Esophagus muscularis mucosa (tissue), 4 donors: Measurements from ENCODE around the gene TENM4. TPM values are rescaled to one million over a fixed set of nuclear protein-coding genes. Genes with fewer than 3 reads are reported as not detected.

Source experiments
- DNase-seq: peaks from one replicate; pipeline ENCODE4 v3.0.0-alpha.2; 2017; ENCODE audit errors: extremely low spot score
- H3K27ac ChIP-seq, 4 donors: fragments of 200-600 bp; sonication (generic); replicated peaks in 1 of 4; 1 replicate in 3 of 4; 2 replicates in 1 of 4; pipeline ENCODE4 v1.5.1; 2016 to 2019; ENCODE audit warnings: mild to moderate bottlenecking in 1 of 4
- H3K27me3 ChIP-seq, 4 donors: fragments of 200-600 bp; sonication (generic); one replicate each; pipeline versions ENCODE4 v1.5.1 to v1.6.0; 2016 to 2019
- H3K36me3 ChIP-seq, 4 donors: fragments of 200-600 bp; sonication (generic); one replicate each; pipeline ENCODE4 v1.5.1; 2016 to 2019
- H3K4me1 ChIP-seq, 4 donors: fragments of 200-600 bp; sonication (generic); one replicate each; pipeline ENCODE4 v1.5.1; 2016 to 2019
- H3K4me3 ChIP-seq, 4 donors: fragments of 200-600 bp; sonication (generic); 1 replicate in 2 of 4; 2 replicates in 2 of 4; pipeline ENCODE4 v1.5.1; 2016 to 2019; ENCODE audit warnings: mild to moderate bottlenecking in 4 of 4, moderate library complexity in 1 of 4
- H3K9me3 ChIP-seq, 4 donors: fragments of 200-600 bp; sonication (generic); 1 replicate in 3 of 4; 2 replicates in 1 of 4; pipeline ENCODE4 v1.5.1; 2016 to 2019
- EP300 ChIP-seq: sonication (generic); formaldehyde crosslinking; IDR thresholded peaks from one replicate; pipeline ENCODE4 v1.6.1; 2017; ENCODE audit warnings: antibody characterized with exemption
- POLR2A ChIP-seq: fragments of 450-650 bp; IDR thresholded peaks from one replicate; pipeline ENCODE4 v1.6.1; 2017; ENCODE audit warnings: antibody characterized with exemption, moderate library complexity, mild to moderate bottlenecking, low read depth
- POLR2AphosphoS5 ChIP-seq, 2 donors: sonication (generic); formaldehyde crosslinking; IDR thresholded peaks; one replicate each; pipeline ENCODE4 v1.6.1; 2017; ENCODE audit warnings: antibody characterized with exemption in 2 of 2
- WGBS: methylation state at CpG from one replicate; pipeline ENCODE4 v1.1.5; 2018; 5-methylcytosine and 5-hydroxymethylcytosine counted together
- intact Hi-C: fragments of 100-400 bp; cut with DNase I; formaldehyde crosslinking; loops from one replicate; pipeline ENCODE4 v1.15.1; 2023
- total RNA-seq, 4 donors: library from RNA; depleted of rRNA; stranded (reverse); fragments of >200 nt; gene quantifications; one replicate each; pipeline versions ENCODE4 v1.1.0 to v1.2.1, GENCODE V29; 2016
- TF ChIP-seq, protein P1 (sequence below), 3 experiments: fragments of 200-600 bp in 2 of 3; fragments of 450-650 bp in 1 of 3; sonication (generic) in 2 of 3; IDR thresholded peaks; one replicate each; pipeline ENCODE4 v1.5.1; 2017 to 2019; ENCODE audit warnings: antibody characterized with exemption in 3 of 3, mild to moderate bottlenecking in 2 of 3, moderate library complexity in 1 of 3

Gene TENM4
- total RNA-seq, 4 donors from 2014 or later = 4.1 to 9.6 (median 8.0) TPM

DNA sequence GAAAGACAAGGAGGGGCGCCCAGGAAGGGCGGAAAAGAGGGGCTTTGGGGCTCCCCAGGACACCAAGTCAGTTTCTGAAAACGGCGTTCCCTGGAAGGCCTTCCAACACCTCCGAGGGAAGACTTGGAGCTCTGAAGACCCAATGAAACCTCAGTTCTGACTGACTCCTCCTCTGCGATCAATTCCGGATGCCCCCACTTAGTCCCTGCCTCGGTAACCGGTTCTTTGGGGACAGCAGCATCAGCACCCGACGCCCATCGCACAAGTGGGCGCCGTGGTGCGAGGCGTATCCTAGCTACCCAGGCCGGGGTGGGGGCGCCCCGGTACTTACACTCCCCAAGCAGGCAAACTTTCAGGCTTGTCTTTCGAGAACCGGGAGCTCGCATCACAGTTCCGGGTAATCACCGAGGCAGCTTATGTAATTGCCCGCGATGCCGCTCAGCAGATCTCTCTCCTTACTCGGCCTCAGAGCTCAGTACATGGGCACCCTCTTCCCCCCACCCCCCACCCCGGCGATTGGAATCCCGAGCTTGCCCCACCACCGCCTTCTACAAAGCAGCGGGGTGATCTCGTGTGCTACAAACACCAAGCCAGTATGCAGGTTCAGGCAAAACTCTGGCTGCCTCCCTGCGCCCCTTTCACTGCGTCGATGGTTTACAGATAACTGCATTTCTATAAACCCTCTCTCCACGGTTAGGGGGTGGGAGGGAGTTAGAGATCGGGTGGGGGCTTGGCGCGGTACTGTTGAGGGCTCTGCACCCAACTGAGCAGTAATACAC lies 2.0 kb downstream of the TENM4 start:
- Histone ChIP-seq H3K36me3 (no peaks in the 10 kb centered on the region), H3K27ac (peak overlapping the region; percentile 85 to 90 (median 88)), H3K4me1 (peaks cover 44 to 73% (median 71%) of the 10 kb centered on the region in 4 donors), H3K9me3 (no peaks in the 10 kb centered on the region), H3K27me3 (peaks cover 0 to 68% (median 11%) of the 10 kb centered on the region in 4 donors), H3K4me3 (peak overlapping the region; percentile 63 to 84 (median 67))
- DNase-seq = no peak
- intact Hi-C loops = no loop called here
- peak in 1 of 2 donors; percentile 21 for TF ChIP-seq POLR2AphosphoS5 (IDR thresholded peaks at IDR 0.05)
- TF ChIP-seq, protein P1, sequence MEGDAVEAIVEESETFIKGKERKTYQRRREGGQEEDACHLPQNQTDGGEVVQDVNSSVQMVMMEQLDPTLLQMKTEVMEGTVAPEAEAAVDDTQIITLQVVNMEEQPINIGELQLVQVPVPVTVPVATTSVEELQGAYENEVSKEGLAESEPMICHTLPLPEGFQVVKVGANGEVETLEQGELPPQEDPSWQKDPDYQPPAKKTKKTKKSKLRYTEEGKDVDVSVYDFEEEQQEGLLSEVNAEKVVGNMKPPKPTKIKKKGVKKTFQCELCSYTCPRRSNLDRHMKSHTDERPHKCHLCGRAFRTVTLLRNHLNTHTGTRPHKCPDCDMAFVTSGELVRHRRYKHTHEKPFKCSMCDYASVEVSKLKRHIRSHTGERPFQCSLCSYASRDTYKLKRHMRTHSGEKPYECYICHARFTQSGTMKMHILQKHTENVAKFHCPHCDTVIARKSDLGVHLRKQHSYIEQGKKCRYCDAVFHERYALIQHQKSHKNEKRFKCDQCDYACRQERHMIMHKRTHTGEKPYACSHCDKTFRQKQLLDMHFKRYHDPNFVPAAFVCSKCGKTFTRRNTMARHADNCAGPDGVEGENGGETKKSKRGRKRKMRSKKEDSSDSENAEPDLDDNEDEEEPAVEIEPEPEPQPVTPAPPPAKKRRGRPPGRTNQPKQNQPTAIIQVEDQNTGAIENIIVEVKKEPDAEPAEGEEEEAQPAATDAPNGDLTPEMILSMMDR (IDR thresholded peaks at IDR 0.05) = no peak
- WGBS = 7% methylated on average over 28 of the region's 41 CpGs

DNA sequence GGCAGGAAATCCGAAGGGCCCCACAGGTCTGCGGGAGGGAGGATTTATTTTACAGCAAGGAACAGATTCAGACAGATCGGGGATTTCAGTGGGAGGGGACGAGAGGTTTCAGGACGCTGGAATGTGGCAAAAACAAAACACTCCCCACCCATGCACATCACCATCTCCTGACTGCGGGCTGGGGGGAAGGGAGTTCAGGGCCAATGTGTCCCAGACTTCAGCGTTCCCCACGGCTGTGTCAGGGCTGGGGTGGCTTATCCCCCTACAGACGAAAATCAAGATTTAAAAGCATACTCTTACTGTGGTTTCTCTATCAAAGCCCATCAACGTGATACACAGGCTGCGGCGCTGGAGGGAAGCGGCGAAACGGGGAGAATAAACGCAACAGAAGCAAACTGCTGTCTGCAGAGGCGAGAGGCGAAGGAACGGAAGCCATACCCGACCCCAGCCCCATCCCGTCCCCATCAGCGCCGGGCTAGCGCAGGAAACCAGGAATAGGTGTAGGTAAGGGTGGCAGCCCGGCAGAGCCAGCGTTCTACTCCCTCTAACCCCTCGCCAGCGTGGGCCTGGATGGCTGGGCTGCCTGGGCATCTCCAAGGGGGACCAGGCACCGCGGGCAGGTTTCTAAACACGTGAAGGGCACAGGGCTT lies 2.7 kb downstream of the TENM4 start:
- H3K27ac ChIP-seq = peak overlapping the region; percentile 85 to 90 (median 88)
- H3K36me3 ChIP-seq = no peaks in the 10 kb centered on the region
- H3K27me3 ChIP-seq = peaks cover 0 to 66% (median 11%) of the 10 kb centered on the region in 4 donors
- H3K4me1 ChIP-seq = peaks cover 44 to 80% (median 77%) of the 10 kb centered on the region in 4 donors
- H3K9me3 ChIP-seq = no peaks in the 10 kb centered on the region
- intact Hi-C loops = no loop called here
- no peak for DNase-seq
- TF ChIP-seq POLR2A = no peak
- TF ChIP-seq, protein P1 (IDR thresholded peaks at IDR 0.05) = no peak
- no peak for TF ChIP-seq EP300
- peak in 1 of 2 donors; percentile 11 for TF ChIP-seq POLR2AphosphoS5 (IDR thresholded peaks at IDR 0.05)
- WGBS = 34% methylated on average over 31 of the region's 31 CpGs
- H3K4me3 ChIP-seq = peak overlapping the region; percentile 63 to 84 (median 67)

DNA sequence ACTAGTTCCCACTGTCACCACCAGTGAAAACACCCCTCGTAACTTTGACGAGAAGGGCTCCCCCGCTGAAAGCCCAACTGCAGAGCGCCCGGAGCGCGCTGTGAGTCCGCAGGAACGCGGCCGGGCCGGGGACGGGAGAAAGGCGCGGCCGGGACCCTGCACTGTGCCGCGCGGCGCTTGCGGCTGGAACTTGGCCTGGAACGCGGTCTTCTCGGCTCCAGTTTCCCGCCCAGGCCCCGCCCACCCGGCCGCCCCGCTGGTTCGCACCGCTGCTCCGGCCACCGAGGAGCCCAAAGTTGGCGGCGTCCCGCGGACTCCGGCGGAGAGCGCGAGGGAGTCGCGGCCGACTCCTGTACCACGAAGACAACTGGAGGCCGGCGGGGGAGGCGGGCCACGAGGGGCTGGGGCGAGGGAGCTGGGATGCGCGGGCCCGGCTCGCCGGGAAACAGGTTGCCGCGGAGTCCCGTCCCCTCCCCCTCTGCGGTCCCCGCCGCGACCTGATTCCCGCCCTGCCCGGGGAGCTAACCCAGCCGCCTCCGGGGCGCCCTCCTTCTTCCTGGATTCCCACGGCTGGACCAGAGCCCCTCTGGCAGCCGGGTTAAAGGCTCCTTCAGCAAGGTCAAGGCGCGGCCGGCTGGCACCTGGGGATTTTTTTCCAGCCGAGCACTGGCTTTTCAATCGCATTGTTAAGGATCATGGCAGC lies 3.4 kb downstream of the TENM4 start:
- 1% methylated on average over 29 of the region's 74 CpGs for WGBS
- H3K27me3 ChIP-seq = peaks cover 0 to 62% (median 11%) of the 10 kb centered on the region in 4 donors
- H3K4me1 ChIP-seq = peaks cover 44 to 87% (median 81%) of the 10 kb centered on the region in 4 donors
- TF ChIP-seq POLR2AphosphoS5 (IDR thresholded peaks at IDR 0.05) (peak in 1 of 2 donors; percentile 37), EP300 (no peak)
- H3K36me3 ChIP-seq = no peaks in the 10 kb centered on the region
- intact Hi-C loops = no loop called here
- peak overlapping the region; percentile 85 to 90 (median 88) for H3K27ac ChIP-seq
- H3K9me3 ChIP-seq = no peaks in the 10 kb centered on the region
- DNase-seq = no peak
- H3K4me3 ChIP-seq = peak overlapping the region; percentile 63 to 84 (median 67)

DNA sequence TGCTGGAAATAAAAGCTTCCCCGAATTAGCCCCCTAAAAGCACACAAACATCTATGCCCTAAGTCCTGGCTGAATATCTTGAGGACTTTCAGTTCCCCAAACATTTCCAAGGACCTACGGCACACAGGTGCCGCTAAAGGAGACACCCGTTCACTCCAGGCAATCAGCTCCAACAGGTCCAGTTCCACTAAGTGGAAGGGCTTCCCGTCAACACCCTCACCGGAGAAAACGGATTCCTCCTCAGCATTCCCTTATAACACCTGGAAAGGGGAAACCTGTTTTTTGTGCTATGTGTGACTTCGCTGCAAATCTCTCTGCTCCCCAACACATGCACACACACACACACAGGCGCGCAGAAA lies 3.9 kb downstream of the TENM4 start:
- peaks cover 44 to 93% (median 83%) of the 10 kb centered on the region in 4 donors for H3K4me1 ChIP-seq
- TF ChIP-seq, protein P1 (IDR thresholded peaks at IDR 0.05) = no peak
- no peak for TF ChIP-seq EP300
- TF ChIP-seq POLR2A = no peak
- no peak for TF ChIP-seq POLR2AphosphoS5 (IDR thresholded peaks at IDR 0.05)

DNA sequence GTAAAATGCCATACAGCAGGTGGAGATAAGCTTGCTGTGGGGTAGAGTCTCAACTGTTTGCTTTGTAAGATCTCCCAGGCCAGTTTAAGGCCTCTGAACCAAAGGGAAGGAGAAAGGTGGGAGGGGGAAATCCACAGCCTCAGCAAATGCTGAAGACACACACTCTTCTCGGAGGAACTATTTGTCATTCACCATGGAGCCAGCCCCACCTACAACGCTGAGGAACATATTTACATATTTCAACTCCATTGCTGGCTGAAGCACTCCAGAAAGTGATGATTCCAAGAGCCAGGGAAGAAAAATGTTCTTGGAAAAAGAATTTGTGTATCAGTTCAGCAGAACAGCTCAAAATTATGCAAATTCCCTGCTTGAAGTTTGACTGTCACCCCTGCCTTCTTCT lies 6.5 kb downstream of the TENM4 start:
- Histone ChIP-seq H3K4me1 (peaks cover 29 to 93% (median 75%) of the 10 kb centered on the region in 4 donors), H3K9me3 (no peaks in the 10 kb centered on the region), H3K27ac (peak overlapping the region; percentile 57 to 75 (median 66)), H3K4me3 (no peak overlapping the region), H3K27me3 (peaks cover 0 to 45% (median 9%) of the 10 kb centered on the region in 4 donors), H3K36me3 (no peaks in the 10 kb centered on the region)
- TF ChIP-seq POLR2A (no peak), POLR2AphosphoS5 (IDR thresholded peaks at IDR 0.05) (peak in 1 of 2 donors; percentile 8)
- DNase-seq = no peak
- 34% methylated on average over 2 of the region's 2 CpGs for WGBS
- intact Hi-C loops = no loop called here

More for the DNA sequence above, 3.9 kb downstream of the TENM4 start:
- Histone ChIP-seq H3K9me3 (no peaks in the 10 kb centered on the region), H3K36me3 (no peaks in the 10 kb centered on the region), H3K27me3 (peaks cover 0 to 62% (median 11%) of the 10 kb centered on the region in 4 donors), H3K4me3 (peak overlapping the region; percentile 63 to 84 (median 67)), H3K27ac (peak overlapping the region; percentile 85 to 90 (median 88))
- 35% methylated on average over 10 of the region's 10 CpGs for WGBS
- no peak for DNase-seq
- intact Hi-C loops = no loop called here
